GM06990 (cell line): ENCODE measurements around the gene CFAP61.

Experiments
- DNase-seq: peaks from one replicate; pipeline ENCODE4 v3.0.0-alpha.2; 2011; ENCODE audit not compliant: insufficient read length; ENCODE audit errors: extremely low read depth
- H3K27me3 ChIP-seq: replicated peaks from 2 replicates; pipeline ENCODE4 v1.6.0; 2011; ENCODE audit warnings: low read length; ENCODE audit not compliant: control insufficient read depth, insufficient read depth
- H3K36me3 ChIP-seq: 2 replicates; pipeline ENCODE4 v1.5.1; 2011; ENCODE audit warnings: low read length; ENCODE audit not compliant: control insufficient read depth, insufficient read depth
- H3K4me3 ChIP-seq: replicated peaks from 2 replicates; pipeline ENCODE4 v1.5.1; 2011; ENCODE audit warnings: low read depth, mild to moderate bottlenecking, control low read depth, low read length
- CTCF ChIP-seq: IDR thresholded peaks from 2 replicates; pipeline ENCODE4 v1.5.1; 2011; ENCODE audit warnings: low read length, control low read depth, mild to moderate bottlenecking, inconsistent platforms; ENCODE audit not compliant: insufficient read depth, poor library complexity, severe bottlenecking

Gene CFAP61

GRCh38 chr20:20393207-20394120 is 341.1 kb downstream of the CFAP61 start:
- no peak for TF ChIP-seq CTCF
- H3K4me3 ChIP-seq: no peak overlapping the region
- no peak for DNase-seq
- no peaks in the 10 kb centered on the region for H3K27me3 ChIP-seq
- no peaks in the 10 kb centered on the region for H3K36me3 ChIP-seq

GRCh38 chr20:20395087-20395486 is 342.8 kb downstream of the CFAP61 start:
- H3K27me3 ChIP-seq: no peaks in the 10 kb centered on the region
- no peaks in the 10 kb centered on the region for H3K36me3 ChIP-seq
- H3K4me3 ChIP-seq: no peak overlapping the region
- no peak for DNase-seq
- no peak for TF ChIP-seq CTCF

- TF ChIP-seq CTCF: no peak
- DNase-seq: no peak
- no peaks in the 10 kb centered on the region for H3K36me3 ChIP-seq
- H3K27me3 ChIP-seq: no peaks in the 10 kb centered on the region
- no peak overlapping the region for H3K4me3 ChIP-seq
Observed at GRCh38 chr20:20395903-20396568, 343.7 kb downstream of the CFAP61 start.

- no peak for DNase-seq
- no peaks in the 10 kb centered on the region for H3K36me3 ChIP-seq
- no peak overlapping the region for H3K4me3 ChIP-seq
- TF ChIP-seq CTCF: no peak
- no peaks in the 10 kb centered on the region for H3K27me3 ChIP-seq
Observed at GRCh38 chr20:20396794-20397193, 344.5 kb downstream of the CFAP61 start.

GRCh38 chr20:20398123-20398522 is 345.8 kb downstream of the CFAP61 start:
- DNase-seq: no peak
- Histone ChIP-seq H3K36me3 (no peaks in the 10 kb centered on the region), H3K27me3 (no peaks in the 10 kb centered on the region), H3K4me3 (no peak overlapping the region)
- TF ChIP-seq CTCF: no peak
